GM18505 (cell line): ENCODE results near the gene NET1.
"Not testable (repeated sequence)": the region's sequence is repeated elsewhere in the genome, so short reads cannot be mapped to it uniquely, and the experiment has no call there.

Source experiments
- ATAC-seq: cut with Tn5 transposase; IDR thresholded peaks from one replicate; pipeline ENCODE4 v1.9.1; 2021; ENCODE audit not compliant: unreplicated experiment
- POLR2A ChIP-seq: IDR thresholded peaks from 4 replicates; pipeline ENCODE4 v1.6.1; 2011; ENCODE audit warnings: borderline replicate concordance; ENCODE audit not compliant: insufficient read depth, insufficient read length; ENCODE audit errors: extremely low read depth

The NET1 gene

GRCh38 chr10:5385224-5385623, 27.1 kb upstream of the NET1 start:
- no peak for ATAC-seq
- TF ChIP-seq POLR2A, result no peak

GRCh38 chr10:5387169-5387568, 25.2 kb upstream of the NET1 start:
- TF ChIP-seq POLR2A, result no peak
- ATAC-seq, result no peak

- no peak for TF ChIP-seq POLR2A
Observed at GRCh38 chr10:5390607-5391205, 21.7 kb upstream of the NET1 start.

DNA sequence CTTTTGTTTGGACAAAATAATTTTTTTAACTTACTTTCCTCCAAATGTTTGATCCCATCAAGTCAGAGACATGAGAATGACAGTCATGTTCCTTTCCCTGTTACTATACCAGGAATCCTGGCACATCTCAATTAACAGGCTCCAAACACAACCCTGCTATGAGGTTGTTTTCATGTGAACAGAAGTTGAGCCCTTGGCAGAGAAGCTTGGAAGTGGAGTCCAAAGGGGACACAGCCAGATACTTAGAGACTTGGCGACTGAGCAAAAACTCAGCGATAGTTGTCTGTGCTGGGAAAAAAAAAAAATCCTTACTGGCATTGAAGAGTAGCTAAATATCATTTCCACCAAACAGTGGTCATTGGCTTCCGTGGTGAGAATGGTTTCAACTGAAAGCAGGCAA, 20.6 kb upstream of the NET1 start:
- TF ChIP-seq POLR2A, result no peak
- no peak for ATAC-seq

More at GRCh38 chr10:5390607-5391205, 21.7 kb upstream of the NET1 start:
- ATAC-seq, result no peak

DNA sequence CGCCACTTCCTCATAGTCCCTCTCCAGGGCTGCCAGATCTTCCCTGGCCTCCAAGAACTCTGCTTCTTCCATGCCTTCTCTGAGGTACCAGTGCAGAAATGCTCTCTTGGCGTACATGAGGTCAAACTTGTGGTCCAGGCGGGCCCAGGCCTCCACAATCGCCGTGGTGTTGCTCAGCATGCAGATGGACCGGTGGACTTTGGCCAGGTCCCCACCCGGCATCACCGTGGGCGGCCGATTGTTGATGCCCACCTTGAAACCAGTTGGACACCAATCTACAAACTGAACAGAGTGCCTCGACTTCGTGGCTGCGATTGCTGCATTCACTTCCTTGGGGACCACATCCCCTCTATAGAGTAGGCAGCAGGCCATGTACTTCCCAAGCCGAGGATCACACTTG, 18.8 kb upstream of the NET1 start:
- ATAC-seq, result no peak
- TF ChIP-seq POLR2A, result no peak

- TF ChIP-seq POLR2A, result no peak
- ATAC-seq, result no peak
Observed at GRCh38 chr10:5395168-5395567, 17.2 kb upstream of the NET1 start.

DNA sequence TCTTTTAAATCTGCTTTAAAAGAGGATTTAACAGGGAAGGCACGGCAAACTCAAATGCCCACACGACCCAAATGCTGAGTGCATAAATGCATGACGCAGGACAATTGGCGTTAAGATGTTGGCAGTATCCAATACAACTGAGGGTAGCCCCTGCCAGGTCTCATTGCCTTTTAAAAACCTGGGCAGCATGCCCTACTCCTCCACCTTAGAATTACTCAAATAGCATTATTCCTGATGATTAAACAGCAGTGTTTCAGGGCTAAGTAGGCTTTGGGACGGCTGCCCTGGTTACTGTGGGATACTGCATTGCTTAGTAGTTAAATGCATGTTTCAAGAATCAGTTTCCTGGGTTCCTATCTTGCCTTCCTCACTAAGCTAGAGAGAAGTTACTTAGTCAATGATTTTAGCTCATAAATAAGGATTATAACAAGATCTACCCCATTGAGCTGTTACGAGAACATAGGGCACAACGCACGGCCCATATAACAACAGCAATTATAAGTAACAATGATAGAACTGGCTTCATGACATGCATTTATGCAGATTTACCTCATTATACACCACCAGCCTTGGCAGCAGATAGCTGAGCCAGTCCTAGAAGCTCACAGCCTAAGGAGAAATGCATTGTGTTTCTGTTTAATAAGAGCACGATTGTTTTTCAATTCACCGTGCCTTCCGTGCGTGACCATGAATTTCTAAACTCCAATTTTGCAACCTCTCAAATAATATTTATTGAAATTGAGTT, 15.6 kb upstream of the NET1 start:
- no peak for TF ChIP-seq POLR2A
- no peak for ATAC-seq

GRCh38 chr10:5399332-5399731, 13.0 kb upstream of the NET1 start:
- no peak for ATAC-seq
- TF ChIP-seq POLR2A, result no peak

DNA sequence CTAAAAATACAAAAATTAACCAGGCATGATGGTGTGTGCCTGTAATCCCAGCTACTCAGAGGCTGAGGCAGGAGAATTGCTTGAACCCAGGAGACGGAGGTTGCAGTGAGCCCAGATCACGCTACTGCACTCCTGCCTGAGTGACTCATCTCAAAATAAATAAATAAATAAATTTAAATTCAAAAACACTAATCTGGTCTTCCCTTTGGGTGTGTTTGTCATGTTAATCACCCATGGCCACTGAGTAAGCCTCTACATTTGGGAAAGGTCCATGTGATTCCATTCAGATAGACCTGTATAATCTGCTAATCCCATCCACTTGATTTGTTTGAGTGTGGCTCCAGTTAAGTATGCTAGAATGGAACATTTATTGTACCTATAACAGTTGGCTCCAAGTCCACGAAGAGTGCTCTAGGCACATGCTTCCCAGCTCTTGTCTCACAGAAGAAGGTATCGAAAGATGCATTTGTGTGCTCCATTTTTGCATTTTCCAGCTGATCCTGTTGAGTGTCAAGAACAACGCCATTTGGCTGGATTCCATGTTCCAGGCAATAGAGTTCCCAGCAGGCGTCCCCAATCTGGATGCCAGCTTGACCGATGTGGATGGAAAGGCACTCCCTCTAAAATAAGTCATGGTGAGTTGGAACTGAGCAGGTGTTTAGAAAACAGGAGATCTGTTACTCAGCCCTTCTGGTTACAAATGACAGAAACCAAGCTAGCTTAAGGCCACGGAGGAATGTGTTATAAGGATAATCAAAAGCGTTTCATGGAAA, 11.7 kb upstream of the NET1 start:
- TF ChIP-seq POLR2A, result no peak
- no peak for ATAC-seq

- ATAC-seq, result no peak
- TF ChIP-seq POLR2A, result no peak
Observed at GRCh38 chr10:5402798-5403197, 9.6 kb upstream of the NET1 start.

GRCh38 chr10:5404208-5405041, 7.9 kb upstream of the NET1 start, which contains the start of gene TUBAL3:
TSS of gene TUBAL3 (minus strand) at chr10:5404828. CDS start at chr10:5404792, 36 bp downstream.
- TF ChIP-seq POLR2A, result no peak
- ATAC-seq, result no peak

DNA sequence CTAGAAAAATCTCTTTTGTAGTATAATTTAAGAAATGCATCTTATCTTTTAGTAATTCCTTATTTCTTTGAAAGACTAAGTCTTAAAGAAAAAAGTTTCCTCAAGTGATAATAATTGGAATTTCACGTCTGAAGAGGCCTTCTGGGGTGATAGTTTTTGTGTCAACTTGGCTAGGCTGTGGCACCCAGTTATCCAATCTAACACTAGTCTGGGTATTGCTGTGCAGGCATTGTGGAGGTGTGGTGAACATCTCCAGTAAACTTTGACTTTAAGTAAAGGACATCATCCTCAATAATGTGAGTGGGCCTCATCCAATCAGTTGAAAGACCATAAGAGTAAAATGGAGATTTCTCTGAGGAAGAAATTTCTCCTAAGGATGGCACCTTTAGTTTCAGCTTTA, 5.4 kb upstream of the NET1 start:
- no peak for ATAC-seq

DNA sequence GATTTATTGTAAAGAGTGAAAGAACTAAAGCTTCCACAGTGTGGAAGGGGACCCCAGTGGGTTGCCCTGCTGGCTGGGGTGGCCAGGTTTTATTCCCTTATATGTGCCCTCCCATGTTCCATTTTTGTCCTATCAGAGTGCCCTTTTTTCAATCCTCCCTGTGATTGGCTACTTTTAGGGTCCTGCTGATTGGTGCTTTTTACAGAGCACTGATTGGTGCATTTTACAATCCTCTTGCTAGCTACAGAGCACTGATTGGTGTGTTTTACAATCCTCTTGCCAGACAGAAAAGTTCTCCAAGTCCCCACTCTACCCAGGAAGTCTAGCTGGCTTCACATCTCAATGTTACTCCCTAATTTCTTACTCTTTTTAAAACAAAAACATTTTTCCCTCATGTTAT, 1.6 kb upstream of the NET1 start:
- not testable (repeated sequence) for ATAC-seq

More for the DNA sequence above, 5.4 kb upstream of the NET1 start:
- no peak for TF ChIP-seq POLR2A

DNA sequence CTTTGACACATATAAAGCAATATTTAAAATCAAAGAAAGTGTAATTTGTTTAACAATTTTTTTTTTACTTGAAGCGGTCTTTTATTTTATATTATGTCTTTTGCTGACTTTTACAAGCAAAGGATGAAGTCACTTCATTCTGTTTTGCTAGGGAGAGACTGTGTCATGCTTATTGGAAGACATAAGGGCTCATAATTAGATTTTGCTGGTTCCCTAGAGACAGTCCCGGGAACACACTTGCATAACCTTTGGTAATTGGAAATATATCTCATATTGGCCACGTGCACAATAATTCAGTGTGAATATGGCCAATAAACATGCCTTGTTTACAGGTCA, 448 bp upstream of the NET1 start:
- TF ChIP-seq POLR2A, result no peak
- ATAC-seq, result peak; percentile 12
